ENCODE results near the gene ARHGAP10.

ARHGAP10 gene

GRCh38 chr4:148030193-148030873, 298.4 kb downstream of the ARHGAP10 start:
- TF ChIP-seq CTCF (IDR thresholded peaks at IDR 0.05; ENCODE audit: low read depth, low read length), result no peak
- Histone ChIP-seq H3K9me3 (no peaks in the 10 kb centered on the region), H3K27me3 (no peaks in the 10 kb centered on the region), H3K4me1 (peaks cover 6% of the 10 kb centered on the region), H3K36me3 (peaks cover 3% of the 10 kb centered on the region; the same call in 1 of the 2 replicates), H3K4me3 (ENCODE audit: low read depth, low read length) (no peak overlapping the region)
- DNase-seq, result no peak

DNA sequence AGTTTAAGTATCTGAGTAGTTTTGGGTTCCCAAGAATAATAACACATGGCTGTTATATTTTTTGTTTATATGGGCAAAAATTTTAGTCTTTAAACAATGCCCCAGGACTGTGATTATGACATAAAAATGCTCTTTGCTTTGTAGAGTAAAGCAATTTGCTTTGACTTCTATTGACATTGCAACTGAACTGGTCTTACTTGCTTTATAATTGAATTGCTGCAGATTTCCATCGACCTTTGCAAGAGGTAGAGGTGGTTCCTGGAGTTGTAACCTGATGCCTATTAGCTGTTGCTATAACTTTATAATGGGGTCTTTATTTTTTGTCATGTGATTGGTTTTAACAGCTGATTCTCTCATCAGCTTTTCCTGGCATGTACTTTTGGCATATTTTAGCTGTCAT, 302.9 kb downstream of the ARHGAP10 start:
- TF ChIP-seq CTCF (IDR thresholded peaks at IDR 0.05; ENCODE audit: low read depth, low read length), result no peak
- Histone ChIP-seq H3K4me3 (ENCODE audit: low read depth, low read length) (no peak overlapping the region), H3K4me1 (no peaks in the 10 kb centered on the region; the same call in 1 of the 2 replicates), H3K36me3 (no peaks in the 10 kb centered on the region; the same call in 1 of the 2 replicates), H3K27me3 (no peaks in the 10 kb centered on the region), H3K9me3 (no peaks in the 10 kb centered on the region)
- no peak for DNase-seq

DNA sequence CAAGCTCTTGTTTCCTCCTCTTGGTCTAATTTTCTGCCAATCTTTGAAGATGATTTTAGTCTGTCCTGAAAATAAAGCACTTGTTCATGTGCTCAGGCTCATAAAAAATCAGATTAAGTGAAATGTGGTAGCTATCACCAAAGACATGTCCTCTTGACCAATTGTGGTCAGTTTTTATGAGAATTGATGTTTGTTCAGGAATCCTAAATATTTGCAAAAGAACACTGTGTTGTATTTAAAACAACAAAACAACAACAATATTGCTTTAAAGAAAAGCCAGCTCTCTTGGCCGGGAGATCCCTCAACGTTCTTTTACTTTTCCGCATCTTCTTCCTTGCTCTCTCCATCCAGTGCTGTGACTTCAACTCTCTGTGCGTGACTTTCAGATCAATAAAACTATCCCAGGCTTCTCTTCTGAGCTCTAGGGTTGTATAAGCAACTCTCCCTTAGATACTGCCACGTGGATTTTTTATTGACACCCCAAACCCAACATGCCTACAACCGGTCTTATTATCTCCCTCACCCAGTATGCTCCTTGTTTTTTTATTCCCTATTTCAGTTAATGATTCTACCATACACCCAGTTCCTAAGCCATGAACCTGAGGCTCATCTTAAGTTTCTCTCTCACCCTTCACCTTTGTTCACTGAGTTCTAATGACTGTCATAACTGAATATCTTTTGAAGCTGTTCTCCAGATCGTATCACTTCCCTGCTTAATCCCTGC, 309.9 kb downstream of the ARHGAP10 start:
- no peaks in the 10 kb centered on the region for H3K36me3 ChIP-seq
- no peak overlapping the region for H3K4me3 ChIP-seq (ENCODE audit: low read depth, low read length)
- no peak for TF ChIP-seq CTCF (IDR thresholded peaks at IDR 0.05; ENCODE audit: low read depth, low read length)
- DNase-seq, result no peak
- H3K9me3 ChIP-seq, result no peaks in the 10 kb centered on the region
- H3K4me1 ChIP-seq, result no peaks in the 10 kb centered on the region; the same call in 1 of the 2 replicates
- H3K27me3 ChIP-seq, result no peaks in the 10 kb centered on the region

DNA sequence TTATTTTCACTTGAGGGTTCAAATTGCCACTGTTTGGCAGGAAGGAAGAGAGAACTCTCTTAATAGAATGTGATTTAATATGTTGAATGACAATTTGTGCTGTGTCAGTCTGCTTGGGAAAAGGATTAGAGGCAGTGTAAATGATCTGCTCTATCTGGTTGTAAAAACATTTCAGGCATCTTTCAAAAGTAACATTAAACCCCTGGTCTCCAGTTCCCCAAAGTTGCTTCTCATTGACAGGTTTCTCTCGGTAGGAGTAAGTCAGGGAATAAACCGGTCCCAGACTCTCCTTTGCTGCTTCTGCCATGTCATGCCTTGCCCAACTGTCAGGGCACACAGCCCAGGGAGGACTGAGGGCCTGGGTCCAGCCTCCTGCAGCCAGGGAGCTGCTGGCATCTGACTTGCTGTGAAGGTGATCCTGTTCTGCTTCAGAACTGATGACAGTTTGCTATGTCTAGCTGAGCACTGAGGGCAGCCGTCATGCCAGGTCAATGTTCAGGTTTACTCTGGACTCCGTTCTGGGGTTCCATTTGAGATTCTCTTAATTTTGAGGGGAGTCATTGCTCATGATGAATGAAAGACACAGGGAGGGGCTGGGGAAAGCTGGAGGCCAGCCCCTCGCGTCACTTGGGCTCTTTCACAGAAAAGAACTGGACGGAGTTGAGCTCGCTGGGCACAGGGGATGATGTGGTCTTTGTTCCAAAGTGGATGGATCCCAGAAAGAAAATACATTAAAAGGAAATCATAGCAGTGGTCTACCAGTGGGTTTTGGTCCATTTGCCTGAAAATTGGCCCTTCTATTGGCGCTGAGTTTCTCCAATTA, 312.4 kb downstream of the ARHGAP10 start:
- Histone ChIP-seq H3K27me3 (no peaks in the 10 kb centered on the region), H3K9me3 (no peaks in the 10 kb centered on the region), H3K36me3 (no peaks in the 10 kb centered on the region; the same call in 1 of the 2 replicates), H3K4me1 (no peaks in the 10 kb centered on the region; the same call in none of the 2 replicates), H3K4me3 (ENCODE audit: low read depth, low read length) (no peak overlapping the region)
- TF ChIP-seq CTCF (IDR thresholded peaks at IDR 0.05; ENCODE audit: low read depth, low read length), result no peak
- no peak for DNase-seq

DNA sequence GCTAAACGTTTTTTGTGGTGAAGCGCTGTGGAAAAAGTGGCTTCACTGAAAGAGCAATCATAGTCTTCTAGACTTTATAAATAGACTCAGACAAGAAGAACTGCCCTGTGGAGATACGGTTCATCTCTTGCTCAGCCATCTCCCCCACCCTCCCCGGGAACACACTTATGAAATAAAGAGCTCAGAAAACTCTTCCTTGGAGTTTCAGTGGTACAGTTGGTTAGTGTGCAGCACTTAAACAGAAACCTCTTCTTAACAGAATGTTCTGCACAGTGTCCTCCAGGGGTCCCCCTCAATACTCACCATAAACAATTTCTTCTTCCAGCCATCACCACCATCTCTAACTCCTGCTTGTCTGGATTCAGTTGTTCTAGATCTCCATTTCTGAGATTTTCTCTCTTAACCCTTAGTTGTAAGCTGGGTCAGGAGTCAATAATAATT, 313.0 kb downstream of the ARHGAP10 start:
- DNase-seq, result no peak
- Histone ChIP-seq H3K36me3 (no peaks in the 10 kb centered on the region; the same call in 1 of the 2 replicates), H3K4me1 (no peaks in the 10 kb centered on the region; the same call in none of the 2 replicates), H3K9me3 (no peaks in the 10 kb centered on the region), H3K27me3 (no peaks in the 10 kb centered on the region), H3K4me3 (ENCODE audit: low read depth, low read length) (no peak overlapping the region)
- peak; percentile 48 for TF ChIP-seq CTCF (IDR thresholded peaks at IDR 0.05; ENCODE audit: low read depth, low read length)
